GM23248 (cell line): ENCODE measurements around the gene PRAMEF5.
"Not testable (repeated sequence)": the region's sequence is repeated elsewhere in the genome, so short reads cannot be mapped to it uniquely, and the experiment has no call there.

Source experiments
- EZH2 ChIP-seq: fragments of 200-600 bp; sonication (generic); IDR thresholded peaks from 2 replicates; pipeline ENCODE4 v1.6.1; 2018; ENCODE audit warnings: antibody characterized with exemption, mild to moderate bottlenecking; ENCODE audit not compliant: insufficient read depth, poor library complexity, severe bottlenecking
- EZH2phosphoT487 ChIP-seq: fragments of 200-600 bp; sonication (generic); IDR thresholded peaks from 2 replicates; pipeline ENCODE4 v1.6.1; 2018; ENCODE audit warnings: antibody characterized with exemption, moderate library complexity, mild to moderate bottlenecking, low read depth; ENCODE audit not compliant: insufficient read depth

DNA sequence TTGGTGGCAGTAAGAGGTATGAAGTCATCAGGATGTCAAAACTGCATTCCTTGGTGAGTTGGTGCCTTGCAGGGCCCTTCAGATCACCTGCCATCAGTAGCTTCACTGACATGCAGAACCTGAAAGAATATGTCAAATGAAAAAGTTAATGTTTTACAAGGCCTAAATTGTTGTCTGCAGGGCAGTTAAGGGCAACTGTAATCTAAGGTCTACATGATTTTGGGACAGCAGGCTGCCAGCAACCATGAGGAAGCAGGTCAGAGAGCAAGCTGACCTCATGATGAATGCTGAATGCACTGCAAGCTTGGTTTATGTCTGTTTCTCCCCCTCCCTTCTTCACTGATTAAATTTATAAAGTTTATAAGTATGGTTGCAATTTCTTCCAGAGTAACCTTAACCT lies 48.2 kb downstream of the PRAMEF5 start:
- TF ChIP-seq EZH2phosphoT487, EZH2: not testable (repeated sequence)
